Psoas muscle (tissue), 8 donors: ENCODE data around the gene AGAP3. TPM values are rescaled to one million over a fixed set of nuclear protein-coding genes. Genes with fewer than 3 reads are reported as not detected.

Experiments used
- ATAC-seq, 4 donors: fragments of 200-7000 bp; cut with Tn5 transposase; one replicate each; pipeline ENCODE4 v1.9.1; 2020; ENCODE audit warnings: moderate library complexity in 3 of 4, mild to moderate bottlenecking in 2 of 4
- DNase-seq, 2 donors: peaks; one replicate each; pipeline ENCODE4 v3.0.0-alpha.2; 2020
- H3K27ac ChIP-seq: fragments of 200-600 bp; one replicate; pipeline ENCODE4 v1.8.0; 2022
- H3K27me3 ChIP-seq, 3 donors: fragments of 200-600 bp in 1 of 3; one replicate each; pipeline versions ENCODE4 v1.6.1 to v1.8.0; 2013 to 2022; ENCODE audit warnings: low read length in 2 of 3, mild to moderate bottlenecking in 2 of 3, moderate library complexity in 1 of 3; ENCODE audit not compliant: insufficient read depth in 3 of 3
- H3K36me3 ChIP-seq, 2 donors: fragments of 200-600 bp in 1 of 2; one replicate each; pipeline versions ENCODE4 v1.6.1 to v1.8.0; 2013 to 2022; ENCODE audit warnings: low read depth in 1 of 2, mild to moderate bottlenecking in 1 of 2, moderate library complexity in 1 of 2; ENCODE audit not compliant: insufficient read depth in 1 of 2
- H3K4me1 ChIP-seq: fragments of 200-600 bp; one replicate; pipeline ENCODE4 v1.8.0; 2022
- H3K4me3 ChIP-seq: fragments of 200-600 bp; one replicate; pipeline ENCODE4 v1.8.0; 2022; ENCODE audit warnings: mild to moderate bottlenecking
- H3K9me3 ChIP-seq: fragments of 200-600 bp; one replicate; pipeline ENCODE4 v1.8.0; 2022
- CTCF ChIP-seq: fragments of 200-600 bp; IDR thresholded peaks from one replicate; pipeline ENCODE4 v1.8.0; 2022; ENCODE audit warnings: antibody characterized with exemption
- WGBS, 3 donors: extraction: QIAGEN DNeasy Blood & Tissue Kit; methylation state at CpG; one replicate each; pipeline versions ENCODE4 v1.1.6 to v1.1.7; 2013; 5-methylcytosine and 5-hydroxymethylcytosine counted together
- intact Hi-C, 2 donors: fragments of 100-400 bp; cut with DNase I; formaldehyde crosslinking; loops; one replicate each; pipeline versions ENCODE4 v1.11.0 to v1.14.2; 2022
- polyA plus RNA-seq, 3 donors: library from polyadenylated mRNA; stranded (reverse); fragments of 200-250 nt; gene quantifications; one replicate each; pipeline ENCODE4 v1.2.3, GENCODE V29; 2013
- total RNA-seq, 4 donors: library from RNA; stranded (reverse); fragmentation: NEBNext Ultra II Directional in 2 of 4; extraction: Animal tissue kit (Norgen Biotek cat#: 25700) in 2 of 4; gene quantifications; one replicate each; pipeline versions ENCODE4 v1.2.1 to v1.2.4, GENCODE V29; 2021 to 2023
- donor health status: healthy with polysubstance abuse.
- donor health status: DM: no; HTN: no; CAD: no; lungs with moderate emphysema.
- donor health status: Bipolar disorder and iron deficiency.
- donor health status: healthy.
- donor health status: DM: yes; HTN: yes; CAD: no.
- donor health status: DM: no; HTN: no; CAD: no.
- donor health status: DM: no; HTN: no; CAD: no.
- donor health status: DM: yes; HTN: yes; CAD: no.

The AGAP3 gene
- total and polyA plus RNA-seq, 7 donors, result 38.4 to 75.3 (median 51.4) TPM

DNA sequence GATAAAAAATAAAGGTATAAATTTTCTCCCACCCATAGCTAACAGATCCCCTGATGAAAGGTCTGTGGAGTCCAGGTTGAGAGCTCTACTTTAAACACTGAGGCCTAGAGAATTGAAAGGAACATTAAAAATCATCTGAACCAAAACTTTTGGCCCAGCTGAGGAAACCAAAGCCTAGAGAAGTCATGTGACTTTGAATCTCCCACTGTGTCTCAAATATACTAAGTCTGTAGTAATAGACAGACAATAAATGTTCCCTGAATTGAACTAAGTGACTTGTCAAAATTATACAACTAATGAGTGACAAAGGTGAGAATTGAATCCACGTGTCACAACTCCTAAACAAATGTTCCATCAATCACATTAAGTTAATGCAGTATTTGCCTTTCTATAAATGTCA is 75.5 kb downstream of the AGAP3 start:
- H3K27ac ChIP-seq, result no peak overlapping the region
- intact Hi-C loops, result no loop called here
- no peak for TF ChIP-seq CTCF
- H3K4me1 ChIP-seq, result no peaks in the 10 kb centered on the region
- H3K4me3 ChIP-seq, result no peak overlapping the region
- peaks cover 0 to 21% (median 2%) of the 10 kb centered on the region in 3 donors for H3K27me3 ChIP-seq
- H3K9me3 ChIP-seq, result no peaks in the 10 kb centered on the region
- ATAC-seq (no peak), DNase-seq (no peak)
- H3K36me3 ChIP-seq, result peaks cover 0 to 6% of the 10 kb centered on the region in 2 donors
- WGBS, 3 donors, result 76 to 97% (median 89%) methylated on average over 1 of the region's 1 CpG

- Histone ChIP-seq H3K4me3 (peak overlapping the region; percentile 66), H3K4me1 (peaks cover 7% of the 10 kb centered on the region), H3K27me3 (peaks cover 0 to 24% (median 0%) of the 10 kb centered on the region in 3 donors), H3K36me3 (no peaks in the 10 kb centered on the region), H3K9me3 (no peaks in the 10 kb centered on the region), H3K27ac (no peak overlapping the region)
- WGBS, 3 donors, result 35 to 47% (median 46%) methylated on average over 29 to 31 of the region's 31 CpGs
- peak in 1 of 2 donors; percentile 43 for DNase-seq
- ATAC-seq, result no peak
- TF ChIP-seq CTCF, result no peak
- intact Hi-C loops, result no loop called here
Observed at GRCh38 chr7:151166629-151167196, 80.4 kb downstream of the AGAP3 start.

GRCh38 chr7:151167197-151167961 is 81.1 kb downstream of the AGAP3 start, which contains the start of gene GBX1:
GBX1 (minus strand) TSS chr7:151167694; CDS start chr7:151167548, 146 bp downstream.
- intact Hi-C loops, result no loop called here
- 6 to 13% (median 7%) methylated on average over 59 to 98 of the region's 101 CpGs for WGBS, 3 donors

GRCh38 chr7:151168003-151168786 is 81.9 kb downstream of the AGAP3 start:
- 7 to 11% (median 9%) methylated on average over 28 to 52 of the region's 52 CpGs for WGBS, 3 donors
- Histone ChIP-seq H3K27me3 (peaks cover 0 to 21% (median 0%) of the 10 kb centered on the region in 3 donors), H3K9me3 (no peaks in the 10 kb centered on the region), H3K4me3 (peak overlapping the region; percentile 66), H3K27ac (no peak overlapping the region), H3K4me1 (peaks cover 12% of the 10 kb centered on the region), H3K36me3 (no peaks in the 10 kb centered on the region)
- peak; percentile 72 for TF ChIP-seq CTCF
- DNase-seq (peak; percentile 40 to 76), ATAC-seq (peak; percentile 77 to 85 (median 78))
- intact Hi-C loops, result loop anchor here in 1 of 2 donors (1.0 kb wide), 1 partner anchor 40 kb away; no protein-coding TSS in a partner anchor

More at GRCh38 chr7:151167197-151167961, 81.1 kb downstream of the AGAP3 start, which contains the start of gene GBX1:
- Histone ChIP-seq H3K4me1 (peaks cover 10% of the 10 kb centered on the region), H3K4me3 (peak within 1 kb of the TSS; percentile 66), H3K36me3 (no peaks in the 10 kb centered on the region), H3K27me3 (peaks cover 0 to 24% (median 0%) of the 10 kb centered on the region in 3 donors), H3K9me3 (no peaks in the 10 kb centered on the region), H3K27ac (no peak within 1 kb of the TSS)
- no peak for TF ChIP-seq CTCF
- DNase-seq (peak in 1 of 2 donors; percentile 66), ATAC-seq (peak; percentile 48 to 58 (median 48))
